ENCODE data around the gene IL13RA2.

IL13RA2 gene

GRCh38 chrX:114985967-114986592 lies 31.3 kb downstream of the IL13RA2 start:
- no peak for DNase-seq (ENCODE audit: low spot score)

- DNase-seq (ENCODE audit: low spot score): no peak
Measured at GRCh38 chrX:114976292-114976691, 41.1 kb downstream of the IL13RA2 start.

GRCh38 chrX:114973013-114973412 lies 44.4 kb downstream of the IL13RA2 start:
- no peak for DNase-seq (ENCODE audit: low spot score)

GRCh38 chrX:114970806-114971205 lies 46.6 kb downstream of the IL13RA2 start:
- DNase-seq (ENCODE audit: low spot score): no peak

- DNase-seq (ENCODE audit: low spot score): no peak
Measured at GRCh38 chrX:114964374-114964773, 53.0 kb downstream of the IL13RA2 start.

- no peak for DNase-seq (ENCODE audit: low spot score)
Measured at GRCh38 chrX:114962209-114962608, 55.2 kb downstream of the IL13RA2 start.

- no peak for DNase-seq (ENCODE audit: low spot score)
Measured at GRCh38 chrX:114959729-114960128, 57.7 kb downstream of the IL13RA2 start.
